Tibial nerve (tissue), 3 donors: ENCODE measurements around the gene ATXN7L1.

Experiments
- POLR2A ChIP-seq, 2 donors: fragments of 450-650 bp; IDR thresholded peaks; one replicate each; pipeline ENCODE4 v1.6.1; 2017; ENCODE audit warnings: antibody characterized with exemption in 2 of 2, mild to moderate bottlenecking in 2 of 2, moderate library complexity in 2 of 2
- TF ChIP-seq, protein P1 (sequence below), 5 experiments: fragments of 200-600 bp in 3 of 5; fragments of 450-650 bp in 2 of 5; sonication (generic) in 3 of 5; IDR thresholded peaks; one replicate each; pipeline ENCODE4 v1.5.1; 2016 to 2019; ENCODE audit warnings: antibody characterized with exemption in 5 of 5, mild to moderate bottlenecking in 3 of 5, moderate library complexity in 2 of 5

DNA sequence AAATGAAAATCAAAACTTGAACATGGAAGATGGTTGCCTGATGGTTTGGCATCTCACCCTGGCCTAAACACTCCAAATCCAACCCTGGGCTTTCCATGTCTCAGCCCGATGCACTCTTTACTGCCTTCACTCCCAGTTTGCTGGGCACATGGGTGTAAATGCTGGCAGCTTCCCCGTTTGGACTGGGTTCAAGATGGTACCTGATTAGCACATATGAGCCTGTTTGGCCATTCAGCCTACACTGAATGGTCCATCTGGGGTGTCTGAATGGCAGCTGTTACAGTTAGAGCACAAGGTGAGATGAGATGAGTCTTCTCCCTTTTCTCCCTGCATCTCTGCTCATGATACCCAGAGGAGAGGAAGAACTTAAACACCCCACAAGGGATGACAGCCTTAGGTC, 37.1 kb downstream of the ATXN7L1 start:
- TF ChIP-seq, protein P1, sequence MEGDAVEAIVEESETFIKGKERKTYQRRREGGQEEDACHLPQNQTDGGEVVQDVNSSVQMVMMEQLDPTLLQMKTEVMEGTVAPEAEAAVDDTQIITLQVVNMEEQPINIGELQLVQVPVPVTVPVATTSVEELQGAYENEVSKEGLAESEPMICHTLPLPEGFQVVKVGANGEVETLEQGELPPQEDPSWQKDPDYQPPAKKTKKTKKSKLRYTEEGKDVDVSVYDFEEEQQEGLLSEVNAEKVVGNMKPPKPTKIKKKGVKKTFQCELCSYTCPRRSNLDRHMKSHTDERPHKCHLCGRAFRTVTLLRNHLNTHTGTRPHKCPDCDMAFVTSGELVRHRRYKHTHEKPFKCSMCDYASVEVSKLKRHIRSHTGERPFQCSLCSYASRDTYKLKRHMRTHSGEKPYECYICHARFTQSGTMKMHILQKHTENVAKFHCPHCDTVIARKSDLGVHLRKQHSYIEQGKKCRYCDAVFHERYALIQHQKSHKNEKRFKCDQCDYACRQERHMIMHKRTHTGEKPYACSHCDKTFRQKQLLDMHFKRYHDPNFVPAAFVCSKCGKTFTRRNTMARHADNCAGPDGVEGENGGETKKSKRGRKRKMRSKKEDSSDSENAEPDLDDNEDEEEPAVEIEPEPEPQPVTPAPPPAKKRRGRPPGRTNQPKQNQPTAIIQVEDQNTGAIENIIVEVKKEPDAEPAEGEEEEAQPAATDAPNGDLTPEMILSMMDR (IDR thresholded peaks at IDR 0.05) = no peak
- TF ChIP-seq POLR2A (IDR thresholded peaks at IDR 0.05) = no peak
